HL-60 (cell line): Measurements from ENCODE around the gene CRELD2.

Experiments used
- DNase-seq, 2 experiments: peaks; one replicate each; pipeline ENCODE4 v3.0.0-alpha.2; 2010 to 2020; ENCODE audit warnings: low read depth in 1 of 2, low spot score in 1 of 2
- H3K27ac ChIP-seq: fragments of 250-450 bp; sonication (Bioruptor Pico); replicated peaks from 2 replicates; pipeline ENCODE4 v1.5.1; 2020; ENCODE audit warnings: mild to moderate bottlenecking, moderate library complexity
- H3K27me3 ChIP-seq: fragments of 250-450 bp; sonication (Bioruptor Pico); 2 replicates; pipeline ENCODE4 v1.5.1; 2021; ENCODE audit warnings: mild to moderate bottlenecking, moderate library complexity; ENCODE audit not compliant: insufficient read depth, poor library complexity, severe bottlenecking
- H3K4me3 ChIP-seq: replicated peaks from 2 replicates; pipeline ENCODE4 v1.5.1; 2011; ENCODE audit warnings: mild to moderate bottlenecking, control low read depth, low read length; ENCODE audit not compliant: insufficient read depth
- GABPA ChIP-seq: IDR thresholded peaks from 2 replicates; pipeline ENCODE4 v1.6.1; 2012; ENCODE audit warnings: low read depth
- POLR2AphosphoS5 ChIP-seq: IDR thresholded peaks from 2 replicates; pipeline ENCODE4 v1.6.1; 2012; ENCODE audit warnings: low read depth
- SPI1 ChIP-seq: IDR thresholded peaks from 2 replicates; pipeline ENCODE4 v1.6.1; 2012; ENCODE audit warnings: low read depth, mild to moderate bottlenecking, borderline replicate concordance
- TF ChIP-seq, protein P1 (sequence below): IDR thresholded peaks from one replicate; pipeline ENCODE4 v1.5.1; 2011; ENCODE audit warnings: low read length, control low read depth, inconsistent platforms; ENCODE audit not compliant: insufficient read depth
- TF ChIP-seq, protein P2 (sequence below): IDR thresholded peaks from 2 replicates; pipeline ENCODE4 v1.6.1; 2012; ENCODE audit warnings: low read depth; ENCODE audit not compliant: insufficient replicate concordance

CRELD2 gene

DNA sequence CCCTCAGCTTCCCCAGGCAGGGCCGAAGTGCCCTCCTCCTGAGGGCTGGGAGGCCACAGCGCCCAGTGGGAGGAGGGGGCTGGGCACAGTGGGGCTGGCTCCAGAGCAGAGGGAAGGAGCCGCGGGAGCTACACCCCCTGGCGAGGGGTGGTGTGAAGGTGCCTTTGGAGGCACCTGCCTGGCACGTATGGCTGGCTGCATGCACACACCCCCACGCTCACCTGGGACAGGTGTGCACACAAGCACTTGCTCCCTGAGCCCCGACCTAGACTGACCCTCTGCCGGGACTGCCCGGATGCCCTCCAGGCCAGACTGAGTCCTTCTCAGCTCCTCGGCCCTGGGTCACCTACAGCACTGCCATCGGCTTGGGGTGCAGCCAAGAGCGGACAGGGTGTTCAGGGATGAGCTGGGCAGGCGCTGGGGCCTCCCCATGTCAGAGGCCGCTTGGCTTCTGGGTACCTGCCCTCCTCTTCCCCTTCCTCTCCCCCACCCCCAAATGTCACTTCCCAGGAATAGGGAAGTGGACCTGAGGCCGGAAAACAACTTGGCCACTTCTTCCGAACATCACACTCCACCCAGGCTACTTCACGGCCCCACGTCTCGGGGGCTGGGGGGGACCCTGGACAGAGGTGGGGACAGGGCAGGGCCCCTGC, 34.7 kb downstream of the CRELD2 start:
- H3K27me3 ChIP-seq = no peaks in the 10 kb centered on the region
- peak in 1 of 2 experiments; percentile 33 for DNase-seq
- H3K4me3 ChIP-seq = no peak overlapping the region
- TF ChIP-seq, protein P1, sequence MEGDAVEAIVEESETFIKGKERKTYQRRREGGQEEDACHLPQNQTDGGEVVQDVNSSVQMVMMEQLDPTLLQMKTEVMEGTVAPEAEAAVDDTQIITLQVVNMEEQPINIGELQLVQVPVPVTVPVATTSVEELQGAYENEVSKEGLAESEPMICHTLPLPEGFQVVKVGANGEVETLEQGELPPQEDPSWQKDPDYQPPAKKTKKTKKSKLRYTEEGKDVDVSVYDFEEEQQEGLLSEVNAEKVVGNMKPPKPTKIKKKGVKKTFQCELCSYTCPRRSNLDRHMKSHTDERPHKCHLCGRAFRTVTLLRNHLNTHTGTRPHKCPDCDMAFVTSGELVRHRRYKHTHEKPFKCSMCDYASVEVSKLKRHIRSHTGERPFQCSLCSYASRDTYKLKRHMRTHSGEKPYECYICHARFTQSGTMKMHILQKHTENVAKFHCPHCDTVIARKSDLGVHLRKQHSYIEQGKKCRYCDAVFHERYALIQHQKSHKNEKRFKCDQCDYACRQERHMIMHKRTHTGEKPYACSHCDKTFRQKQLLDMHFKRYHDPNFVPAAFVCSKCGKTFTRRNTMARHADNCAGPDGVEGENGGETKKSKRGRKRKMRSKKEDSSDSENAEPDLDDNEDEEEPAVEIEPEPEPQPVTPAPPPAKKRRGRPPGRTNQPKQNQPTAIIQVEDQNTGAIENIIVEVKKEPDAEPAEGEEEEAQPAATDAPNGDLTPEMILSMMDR = no peak
- TF ChIP-seq SPI1 = peak; percentile 88
- TF ChIP-seq, protein P2, sequence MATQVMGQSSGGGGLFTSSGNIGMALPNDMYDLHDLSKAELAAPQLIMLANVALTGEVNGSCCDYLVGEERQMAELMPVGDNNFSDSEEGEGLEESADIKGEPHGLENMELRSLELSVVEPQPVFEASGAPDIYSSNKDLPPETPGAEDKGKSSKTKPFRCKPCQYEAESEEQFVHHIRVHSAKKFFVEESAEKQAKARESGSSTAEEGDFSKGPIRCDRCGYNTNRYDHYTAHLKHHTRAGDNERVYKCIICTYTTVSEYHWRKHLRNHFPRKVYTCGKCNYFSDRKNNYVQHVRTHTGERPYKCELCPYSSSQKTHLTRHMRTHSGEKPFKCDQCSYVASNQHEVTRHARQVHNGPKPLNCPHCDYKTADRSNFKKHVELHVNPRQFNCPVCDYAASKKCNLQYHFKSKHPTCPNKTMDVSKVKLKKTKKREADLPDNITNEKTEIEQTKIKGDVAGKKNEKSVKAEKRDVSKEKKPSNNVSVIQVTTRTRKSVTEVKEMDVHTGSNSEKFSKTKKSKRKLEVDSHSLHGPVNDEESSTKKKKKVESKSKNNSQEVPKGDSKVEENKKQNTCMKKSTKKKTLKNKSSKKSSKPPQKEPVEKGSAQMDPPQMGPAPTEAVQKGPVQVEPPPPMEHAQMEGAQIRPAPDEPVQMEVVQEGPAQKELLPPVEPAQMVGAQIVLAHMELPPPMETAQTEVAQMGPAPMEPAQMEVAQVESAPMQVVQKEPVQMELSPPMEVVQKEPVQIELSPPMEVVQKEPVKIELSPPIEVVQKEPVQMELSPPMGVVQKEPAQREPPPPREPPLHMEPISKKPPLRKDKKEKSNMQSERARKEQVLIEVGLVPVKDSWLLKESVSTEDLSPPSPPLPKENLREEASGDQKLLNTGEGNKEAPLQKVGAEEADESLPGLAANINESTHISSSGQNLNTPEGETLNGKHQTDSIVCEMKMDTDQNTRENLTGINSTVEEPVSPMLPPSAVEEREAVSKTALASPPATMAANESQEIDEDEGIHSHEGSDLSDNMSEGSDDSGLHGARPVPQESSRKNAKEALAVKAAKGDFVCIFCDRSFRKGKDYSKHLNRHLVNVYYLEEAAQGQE = no peak
- no peak for TF ChIP-seq GABPA
- no peak for TF ChIP-seq POLR2AphosphoS5
- H3K27ac ChIP-seq = no peak overlapping the region; the same call in 1 of the 2 replicates

DNA sequence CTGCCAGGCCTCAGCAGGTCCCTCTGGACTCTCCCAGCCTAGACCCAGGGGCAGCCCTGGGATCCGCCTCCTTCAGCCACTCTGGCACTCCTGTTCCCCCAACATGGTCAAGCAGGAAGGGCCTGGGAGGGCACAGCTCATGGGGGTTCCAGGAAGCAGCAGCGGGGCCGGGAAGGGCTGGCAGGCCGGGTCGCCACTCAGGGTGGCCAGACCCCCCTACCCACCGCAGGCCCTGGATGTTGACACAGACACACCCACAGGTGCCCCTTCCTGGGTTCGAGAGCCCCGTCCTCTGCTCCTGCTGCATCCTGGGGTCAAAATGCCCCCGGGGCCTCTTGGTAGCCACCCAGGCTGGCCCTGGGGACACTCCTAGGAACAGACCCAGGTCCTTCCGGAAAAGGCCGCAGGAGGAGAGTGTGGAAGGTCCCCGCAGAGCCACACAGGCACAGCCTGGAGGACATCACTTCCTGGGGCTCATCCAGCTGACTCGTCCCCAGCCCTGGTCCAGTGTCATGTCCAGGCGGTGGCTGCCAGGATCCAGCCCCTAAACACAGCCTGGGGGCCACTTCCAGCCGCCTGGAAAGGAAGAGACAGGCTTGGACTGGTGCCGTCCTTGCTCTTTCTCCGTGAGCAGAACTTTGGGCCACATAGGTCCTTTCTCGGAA, 35.4 kb downstream of the CRELD2 start:
- TF ChIP-seq SPI1 (no peak), GABPA (no peak), POLR2AphosphoS5 (no peak)
- TF ChIP-seq, protein P2 = no peak
- TF ChIP-seq, protein P1 = no peak
- DNase-seq = no peak
- no peak overlapping the region; the same call in 1 of the 2 replicates for H3K27ac ChIP-seq
- H3K4me3 ChIP-seq = no peak overlapping the region
- no peaks in the 10 kb centered on the region for H3K27me3 ChIP-seq

DNA sequence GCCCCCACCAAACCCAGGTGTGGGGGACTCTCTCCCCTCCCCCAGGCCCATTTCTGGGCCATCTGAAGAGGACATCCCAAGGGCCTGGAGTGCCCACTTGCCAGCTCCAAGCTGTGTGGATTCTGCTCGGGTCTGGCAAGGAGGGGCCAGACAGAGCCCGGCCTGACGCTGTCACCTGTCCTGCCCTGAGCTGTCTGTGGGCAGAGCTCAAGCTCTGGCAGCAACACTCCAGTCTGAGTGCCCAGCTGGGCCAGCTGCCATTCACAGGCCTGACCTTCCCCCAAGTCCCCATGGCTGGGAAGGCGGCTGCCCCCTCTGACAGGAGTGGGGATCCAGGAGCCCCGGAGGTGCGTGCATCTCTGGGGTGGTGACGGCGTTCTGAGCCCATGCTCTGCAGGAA, 35.9 kb downstream of the CRELD2 start:
- no peak for DNase-seq
- Histone ChIP-seq H3K4me3 (no peak overlapping the region), H3K27me3 (no peaks in the 10 kb centered on the region), H3K27ac (no peak overlapping the region)
- no peak for TF ChIP-seq POLR2AphosphoS5

DNA sequence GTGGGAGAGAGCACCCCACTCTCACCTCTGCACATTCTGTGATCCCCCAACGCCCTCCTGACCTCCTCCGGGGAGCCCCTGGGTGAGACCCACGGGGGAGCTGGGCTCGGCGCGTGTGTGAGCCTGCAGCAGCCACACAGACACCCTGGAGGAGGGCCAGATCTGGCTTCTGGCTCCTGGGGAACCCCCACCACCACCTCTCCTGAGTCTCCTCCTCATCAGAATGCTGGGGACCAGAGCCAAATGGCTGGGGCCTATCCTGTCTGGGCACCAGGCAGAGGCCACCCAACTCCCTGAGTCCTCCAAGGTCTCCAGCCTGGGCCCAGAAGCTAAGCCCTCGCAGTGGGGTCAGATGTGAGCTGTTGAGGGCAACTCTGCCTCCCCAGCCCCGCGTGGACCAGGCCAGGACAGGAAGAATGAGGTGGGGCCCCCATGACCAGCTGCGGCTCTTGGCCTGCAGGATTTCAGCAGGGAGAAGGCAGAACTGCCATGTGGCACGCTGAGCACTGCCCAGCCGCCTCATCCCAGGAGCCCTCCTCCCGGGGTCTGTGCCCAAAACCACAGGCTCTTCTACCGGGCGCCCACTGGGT, 36.7 kb downstream of the CRELD2 start:
- H3K4me3 ChIP-seq = no peak overlapping the region
- H3K27me3 ChIP-seq = no peaks in the 10 kb centered on the region
- TF ChIP-seq, protein P2 = no peak
- no peak for TF ChIP-seq SPI1
- TF ChIP-seq POLR2AphosphoS5 = no peak
- TF ChIP-seq, protein P1 = no peak
- no peak for TF ChIP-seq GABPA
- H3K27ac ChIP-seq = no peak overlapping the region
- DNase-seq = no peak
